Measurements from ENCODE around the gene USF3.

USF3 gene

DNA sequence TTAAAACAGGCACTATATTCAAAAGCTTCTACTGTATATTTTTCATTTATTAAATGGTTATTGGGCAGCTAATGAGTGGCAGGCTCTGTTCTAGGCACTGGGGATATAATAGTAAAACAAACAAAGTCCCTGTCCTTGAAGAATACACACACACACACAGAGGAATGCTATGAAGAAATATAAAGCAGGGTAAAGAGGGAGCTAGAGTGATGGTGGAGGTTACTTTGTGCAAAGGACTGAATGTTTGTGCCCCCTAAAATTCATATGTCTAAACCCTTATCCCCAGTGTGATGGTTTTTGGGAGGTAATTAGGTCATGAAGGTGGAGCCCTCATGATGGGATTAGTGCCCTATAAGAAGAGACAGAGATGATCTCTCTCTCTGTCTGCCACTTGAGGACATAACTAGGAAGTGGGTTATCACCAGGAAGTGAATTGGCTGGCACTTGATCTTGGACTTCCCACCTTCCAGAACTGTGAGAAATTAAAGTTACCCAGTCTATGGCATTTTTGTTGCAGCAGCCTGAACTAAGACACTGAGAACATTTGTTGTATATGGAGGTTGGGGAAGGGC, 31.8 kb downstream of the USF3 start:
- H3K4me1 ChIP-seq (ENCODE audit: insufficient read depth, low read length, poor library complexity, severe bottlenecking) = peaks cover 19% of the 10 kb centered on the region
- H3K4me2 ChIP-seq (ENCODE audit: low read depth, low read length, poor library complexity, severe bottlenecking) = no peak overlapping the region
- no peak overlapping the region for H2AFZ ChIP-seq (ENCODE audit: low read length)
- H3K9ac ChIP-seq (ENCODE audit: low read depth, low read length, poor library complexity, severe bottlenecking) = no peak overlapping the region
- TF ChIP-seq, protein P1, sequence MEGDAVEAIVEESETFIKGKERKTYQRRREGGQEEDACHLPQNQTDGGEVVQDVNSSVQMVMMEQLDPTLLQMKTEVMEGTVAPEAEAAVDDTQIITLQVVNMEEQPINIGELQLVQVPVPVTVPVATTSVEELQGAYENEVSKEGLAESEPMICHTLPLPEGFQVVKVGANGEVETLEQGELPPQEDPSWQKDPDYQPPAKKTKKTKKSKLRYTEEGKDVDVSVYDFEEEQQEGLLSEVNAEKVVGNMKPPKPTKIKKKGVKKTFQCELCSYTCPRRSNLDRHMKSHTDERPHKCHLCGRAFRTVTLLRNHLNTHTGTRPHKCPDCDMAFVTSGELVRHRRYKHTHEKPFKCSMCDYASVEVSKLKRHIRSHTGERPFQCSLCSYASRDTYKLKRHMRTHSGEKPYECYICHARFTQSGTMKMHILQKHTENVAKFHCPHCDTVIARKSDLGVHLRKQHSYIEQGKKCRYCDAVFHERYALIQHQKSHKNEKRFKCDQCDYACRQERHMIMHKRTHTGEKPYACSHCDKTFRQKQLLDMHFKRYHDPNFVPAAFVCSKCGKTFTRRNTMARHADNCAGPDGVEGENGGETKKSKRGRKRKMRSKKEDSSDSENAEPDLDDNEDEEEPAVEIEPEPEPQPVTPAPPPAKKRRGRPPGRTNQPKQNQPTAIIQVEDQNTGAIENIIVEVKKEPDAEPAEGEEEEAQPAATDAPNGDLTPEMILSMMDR (conservative IDR thresholded peaks at IDR 0.05; ENCODE audit: low read length) = no peak
- H3K9me3 ChIP-seq (ENCODE audit: insufficient read depth, low read depth, low read length) = no peaks in the 10 kb centered on the region
- H3K27me3 ChIP-seq (ENCODE audit: insufficient read depth, low read length, poor library complexity, severe bottlenecking) = no peaks in the 10 kb centered on the region
- no peaks in the 10 kb centered on the region for H4K20me1 ChIP-seq (ENCODE audit: insufficient read depth, low read length, poor library complexity, severe bottlenecking)
- no peaks in the 10 kb centered on the region for H3K9me2 ChIP-seq (replicated peaks; ENCODE audit: low read depth, low read length)
- no peaks in the 10 kb centered on the region for H3K79me2 ChIP-seq (ENCODE audit: insufficient read depth, low read length)
- H3K4me3 ChIP-seq (ENCODE audit: low read length, poor library complexity, severe bottlenecking) = no peak overlapping the region
- H3K36me3 ChIP-seq (ENCODE audit: insufficient read depth, low read length) = peaks cover 43% of the 10 kb centered on the region
- no peaks in the 10 kb centered on the region for H3F3A ChIP-seq (ENCODE audit: low read depth)

DNA sequence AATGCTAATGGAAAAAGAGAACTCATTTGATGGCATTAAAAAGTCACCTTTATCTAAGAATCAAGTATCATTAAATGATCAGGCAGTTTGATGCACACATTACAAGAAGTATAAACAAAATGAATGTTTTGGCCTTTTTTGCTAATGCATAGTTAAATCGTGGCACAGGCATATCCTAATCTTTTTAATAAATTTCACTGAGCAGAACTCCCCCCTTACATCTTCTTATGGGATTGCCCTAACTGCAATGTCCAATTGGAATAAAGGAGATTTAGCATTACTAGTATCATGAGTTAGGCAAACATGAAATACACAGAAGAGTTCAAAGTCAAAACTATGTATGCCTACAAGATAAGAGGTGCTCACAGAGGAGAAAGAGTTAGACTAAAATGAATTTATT, 32.7 kb downstream of the USF3 start:
- Histone ChIP-seq H3K9ac (ENCODE audit: low read depth, low read length, poor library complexity, severe bottlenecking) (no peak overlapping the region), H3K79me2 (ENCODE audit: insufficient read depth, low read length) (no peaks in the 10 kb centered on the region)
- TF ChIP-seq, protein P1 (conservative IDR thresholded peaks at IDR 0.05; ENCODE audit: low read length) = no peak
- no peak for TF ChIP-seq EZH2phosphoT487 (IDR thresholded peaks at IDR 0.05; ENCODE audit: borderline replicate concordance)

GRCh38 chr3:113663324-113663750, 33.1 kb downstream of the USF3 start:
- Histone ChIP-seq H3K4me1 (ENCODE audit: insufficient read depth, low read length, poor library complexity, severe bottlenecking) (peaks cover 18% of the 10 kb centered on the region), H3K4me2 (ENCODE audit: low read depth, low read length, poor library complexity, severe bottlenecking) (no peak overlapping the region), H3K27me3 (ENCODE audit: insufficient read depth, low read length, poor library complexity, severe bottlenecking) (no peaks in the 10 kb centered on the region), H3K9me3 (ENCODE audit: insufficient read depth, low read depth, low read length) (no peaks in the 10 kb centered on the region), H3F3A (ENCODE audit: low read depth) (no peaks in the 10 kb centered on the region), H3K9me2 (replicated peaks; ENCODE audit: low read depth, low read length) (no peaks in the 10 kb centered on the region), H3K4me3 (ENCODE audit: low read length, poor library complexity, severe bottlenecking) (no peak overlapping the region), H3K79me2 (ENCODE audit: insufficient read depth, low read length) (no peaks in the 10 kb centered on the region), H3K36me3 (ENCODE audit: insufficient read depth, low read length) (peaks cover 52% of the 10 kb centered on the region), H3K9ac (ENCODE audit: low read depth, low read length, poor library complexity, severe bottlenecking) (no peak overlapping the region), H4K20me1 (ENCODE audit: insufficient read depth, low read length, poor library complexity, severe bottlenecking) (no peaks in the 10 kb centered on the region), H2AFZ (ENCODE audit: low read length) (no peak overlapping the region)
- TF ChIP-seq, protein P1 (conservative IDR thresholded peaks at IDR 0.05; ENCODE audit: low read length) = no peak
- no peak for TF ChIP-seq EZH2phosphoT487 (IDR thresholded peaks at IDR 0.05; ENCODE audit: borderline replicate concordance)

More for the DNA sequence above, 32.7 kb downstream of the USF3 start:
- no peaks in the 10 kb centered on the region for H4K20me1 ChIP-seq (ENCODE audit: insufficient read depth, low read length, poor library complexity, severe bottlenecking)
- H3K36me3 ChIP-seq (ENCODE audit: insufficient read depth, low read length) = peaks cover 52% of the 10 kb centered on the region
- no peak overlapping the region for H3K4me3 ChIP-seq (ENCODE audit: low read length, poor library complexity, severe bottlenecking)
- H3K4me2 ChIP-seq (ENCODE audit: low read depth, low read length, poor library complexity, severe bottlenecking) = no peak overlapping the region
- H3K4me1 ChIP-seq (ENCODE audit: insufficient read depth, low read length, poor library complexity, severe bottlenecking) = peaks cover 19% of the 10 kb centered on the region
- H2AFZ ChIP-seq (ENCODE audit: low read length) = no peak overlapping the region
- H3K9me3 ChIP-seq (ENCODE audit: insufficient read depth, low read depth, low read length) = no peaks in the 10 kb centered on the region
- H3K9me2 ChIP-seq (replicated peaks; ENCODE audit: low read depth, low read length) = no peaks in the 10 kb centered on the region
- H3K27me3 ChIP-seq (ENCODE audit: insufficient read depth, low read length, poor library complexity, severe bottlenecking) = no peaks in the 10 kb centered on the region
- H3F3A ChIP-seq (ENCODE audit: low read depth) = no peaks in the 10 kb centered on the region
